ENCODE measurements around the gene RPL4.
"Not testable (repeated sequence)": the region's sequence is repeated elsewhere in the genome, so short reads cannot be mapped to it uniquely, and the experiment has no call there.

Gene RPL4

GRCh38 chr15:66489179-66489791, 15.4 kb downstream of the RPL4 start:
- FAIRE-seq: no peak

- FAIRE-seq: no peak
Measured at GRCh38 chr15:66488525-66488924, 16.1 kb downstream of the RPL4 start.

- no peak for FAIRE-seq
Measured at GRCh38 chr15:66486887-66487286, 17.8 kb downstream of the RPL4 start.

GRCh38 chr15:66484539-66485112, 20.0 kb downstream of the RPL4 start:
- FAIRE-seq: no peak

- no peak for FAIRE-seq
Measured at GRCh38 chr15:66483131-66483566, 21.5 kb downstream of the RPL4 start.

GRCh38 chr15:66482539-66482938, 22.1 kb downstream of the RPL4 start:
- FAIRE-seq: no peak

- FAIRE-seq: no peak
Measured at GRCh38 chr15:66481107-66481856, 23.4 kb downstream of the RPL4 start.

GRCh38 chr15:66480267-66480666, 24.4 kb downstream of the RPL4 start:
- FAIRE-seq: no peak

- FAIRE-seq: no peak
Measured at GRCh38 chr15:66477011-66477410, 27.6 kb downstream of the RPL4 start.

GRCh38 chr15:66476535-66476934, 28.1 kb downstream of the RPL4 start:
- no peak for FAIRE-seq

GRCh38 chr15:66474963-66475362, 29.7 kb downstream of the RPL4 start:
- FAIRE-seq: no peak

- no peak for FAIRE-seq
Measured at GRCh38 chr15:66474135-66474534, 30.5 kb downstream of the RPL4 start.

GRCh38 chr15:66472176-66472999, 32.3 kb downstream of the RPL4 start:
- FAIRE-seq: no peak

GRCh38 chr15:66470825-66471224, 33.8 kb downstream of the RPL4 start:
- not testable (repeated sequence) for FAIRE-seq

- FAIRE-seq: not testable (repeated sequence)
Measured at GRCh38 chr15:66467162-66468040, 37.3 kb downstream of the RPL4 start.

GRCh38 chr15:66465294-66465693, 39.4 kb downstream of the RPL4 start:
- FAIRE-seq: not testable (repeated sequence)

GRCh38 chr15:66462627-66463026, 42.0 kb downstream of the RPL4 start:
- FAIRE-seq: no peak

- FAIRE-seq: no peak
Measured at GRCh38 chr15:66461917-66462316, 42.7 kb downstream of the RPL4 start.

- FAIRE-seq: not testable (repeated sequence)
Measured at GRCh38 chr15:66461294-66461693, 43.4 kb downstream of the RPL4 start.

- FAIRE-seq: no peak
Measured at GRCh38 chr15:66459818-66460615, 44.6 kb downstream of the RPL4 start.

GRCh38 chr15:66456211-66456610, 48.4 kb downstream of the RPL4 start:
- FAIRE-seq: no peak

All from islet of Langerhans (tissue), 1 donor.